ENCODE measurements around the gene ABLIM1. TPM values are rescaled to one million over a fixed set of nuclear protein-coding genes. Genes with fewer than 3 reads are reported as not detected.

Gene ABLIM1
- total RNA-seq, 1 donor from 2014 or later: 103 TPM

GRCh38 chr10:114517368-114518250 lies 140.5 kb downstream of the ABLIM1 start:
- no peak for DNase-seq

- DNase-seq: no peak
These were observed 141.7 kb downstream of the ABLIM1 start for GRCh38 chr10:114516356-114516755.

GRCh38 chr10:114515298-114515914 lies 142.7 kb downstream of the ABLIM1 start:
- no peak for DNase-seq

GRCh38 chr10:114513381-114513792 lies 144.7 kb downstream of the ABLIM1 start:
- no peak for DNase-seq

- no peak for DNase-seq
These were observed 146.2 kb downstream of the ABLIM1 start for GRCh38 chr10:114511881-114512280.

GRCh38 chr10:114508376-114508775 lies 149.7 kb downstream of the ABLIM1 start:
- no peak for DNase-seq

GRCh38 chr10:114507449-114507848 lies 150.6 kb downstream of the ABLIM1 start:
- no peak for DNase-seq

GRCh38 chr10:114506871-114507385 lies 151.1 kb downstream of the ABLIM1 start:
- DNase-seq: no peak

- DNase-seq: no peak
These were observed 153.1 kb downstream of the ABLIM1 start for GRCh38 chr10:114504769-114505579.

- no peak for DNase-seq
These were observed 156.0 kb downstream of the ABLIM1 start for GRCh38 chr10:114502074-114502473.

- DNase-seq: no peak
These were observed 156.4 kb downstream of the ABLIM1 start for GRCh38 chr10:114501650-114502049.

- no peak for DNase-seq
These were observed 157.4 kb downstream of the ABLIM1 start for GRCh38 chr10:114500643-114501042.

GRCh38 chr10:114499630-114500190 lies 158.4 kb downstream of the ABLIM1 start:
- DNase-seq: no peak

GRCh38 chr10:114499116-114499515 lies 159.0 kb downstream of the ABLIM1 start:
- DNase-seq: no peak

GRCh38 chr10:114498413-114499111 lies 159.5 kb downstream of the ABLIM1 start:
- no peak for DNase-seq

- DNase-seq: no peak
These were observed 162.8 kb downstream of the ABLIM1 start for GRCh38 chr10:114495303-114495702.

GRCh38 chr10:114492351-114493037 lies 165.6 kb downstream of the ABLIM1 start:
- DNase-seq: no peak

GRCh38 chr10:114491933-114492332 lies 166.1 kb downstream of the ABLIM1 start:
- no peak for DNase-seq

- DNase-seq: no peak
These were observed 166.7 kb downstream of the ABLIM1 start for GRCh38 chr10:114491419-114491818.

- no peak for DNase-seq
These were observed 168.4 kb downstream of the ABLIM1 start for GRCh38 chr10:114489521-114490310.
